Adipocyte (in vitro differentiated cells): ENCODE measurements around the gene AKAP11.
A peak's percentile ranks its signal among the peaks of the same experiment; 100 is the strongest.

Source experiments
- DNase-seq: peaks from one replicate; pipeline ENCODE4 v3.0.0-alpha.2; 2015; ENCODE audit warnings: low read depth
- H3K27me3 ChIP-seq: replicated peaks from 2 replicates; pipeline ENCODE4 v1.7.0; 2013; ENCODE audit warnings: mild to moderate bottlenecking, low read length, moderate library complexity; ENCODE audit not compliant: control insufficient read depth, insufficient read depth
- H3K36me3 ChIP-seq: 2 replicates; pipeline ENCODE4 v1.7.0; 2013; ENCODE audit warnings: low read length, mild to moderate bottlenecking, moderate library complexity; ENCODE audit not compliant: control insufficient read depth, insufficient read depth, severe bottlenecking
- H3K4me1 ChIP-seq: 2 replicates; pipeline ENCODE4 v1.7.0; 2013; ENCODE audit warnings: mild to moderate bottlenecking, low read length, moderate library complexity; ENCODE audit not compliant: control insufficient read depth, insufficient read depth
- H3K4me3 ChIP-seq: 2 replicates; pipeline ENCODE4 v1.7.0; 2013; ENCODE audit warnings: mild to moderate bottlenecking, low read length, moderate library complexity
- H3K9ac ChIP-seq: 2 replicates; pipeline ENCODE4 v1.7.0; 2013; ENCODE audit warnings: mild to moderate bottlenecking, low read length, moderate library complexity
- H3K9me3 ChIP-seq: 2 replicates; pipeline ENCODE4 v1.7.0; 2013; ENCODE audit warnings: mild to moderate bottlenecking, low read length, moderate library complexity; ENCODE audit not compliant: control insufficient read depth

AKAP11 gene

DNA sequence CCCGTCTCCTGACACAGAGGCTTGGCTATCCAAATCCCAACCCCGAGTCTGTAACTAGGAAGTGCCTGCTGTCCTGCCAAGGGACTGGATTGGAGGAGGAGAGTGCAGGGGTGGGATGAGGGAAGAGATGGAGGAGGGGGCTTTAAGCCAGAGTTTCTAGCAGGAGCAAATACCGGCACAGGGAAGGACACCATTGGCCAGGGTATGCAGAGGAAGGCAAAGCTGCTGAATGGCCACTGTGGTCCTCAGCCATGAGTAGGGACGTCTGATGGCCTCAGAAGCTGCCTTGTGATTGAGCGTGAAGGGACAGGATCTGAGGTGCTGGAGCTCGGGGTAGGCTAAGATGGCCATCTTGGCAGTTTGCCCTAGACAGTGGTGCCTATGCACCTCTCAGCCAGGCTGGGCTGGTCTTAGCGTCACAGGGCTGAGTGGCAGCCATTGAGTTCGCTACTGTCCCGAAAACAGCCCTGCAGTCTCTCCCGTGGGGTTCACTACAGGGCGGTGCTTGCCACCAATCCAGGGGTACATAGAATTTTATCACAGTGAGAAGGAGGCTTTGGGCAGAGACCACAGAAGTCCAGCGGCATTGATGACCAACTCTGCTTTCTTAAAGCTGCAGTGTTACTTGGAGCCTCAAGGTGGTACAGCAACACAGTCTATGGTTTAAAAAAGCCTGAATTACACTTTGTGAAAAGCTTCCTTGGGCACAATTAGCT, 61.8 kb downstream of the AKAP11 start:
- H3K9me3 ChIP-seq, result no peaks in the 10 kb centered on the region
- no peaks in the 10 kb centered on the region for H3K36me3 ChIP-seq
- no peak overlapping the region for H3K4me3 ChIP-seq
- H3K27me3 ChIP-seq, result peaks cover 4% of the 10 kb centered on the region
- H3K9ac ChIP-seq, result no peak overlapping the region
- peak; percentile 59 for DNase-seq
- H3K4me1 ChIP-seq, result peaks cover 8% of the 10 kb centered on the region

DNA sequence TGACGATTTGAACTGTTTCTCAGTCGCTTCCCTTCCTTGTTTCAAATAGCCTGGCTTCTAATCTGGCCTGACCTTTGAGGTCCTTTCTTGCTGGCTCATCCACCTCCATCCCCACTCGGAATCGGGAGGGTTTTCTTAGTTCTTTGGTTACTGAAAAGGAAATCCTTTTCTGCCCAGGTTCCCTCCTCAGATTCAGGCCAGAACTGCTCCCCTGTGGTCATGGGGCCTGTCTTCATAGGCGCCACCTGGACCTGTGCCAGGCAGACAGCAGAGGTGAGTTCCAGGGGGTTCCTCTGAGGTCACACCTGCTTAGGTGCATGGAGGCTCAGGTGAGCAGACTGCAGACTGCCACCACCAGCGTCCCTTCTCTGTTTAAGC, 62.4 kb downstream of the AKAP11 start:
- H3K4me1 ChIP-seq, result peaks cover 8% of the 10 kb centered on the region
- H3K9me3 ChIP-seq, result no peaks in the 10 kb centered on the region
- H3K27me3 ChIP-seq, result peaks cover 4% of the 10 kb centered on the region
- no peaks in the 10 kb centered on the region for H3K36me3 ChIP-seq
- DNase-seq, result no peak
- peak overlapping the region; percentile 21 for H3K9ac ChIP-seq
- no peak overlapping the region for H3K4me3 ChIP-seq

DNA sequence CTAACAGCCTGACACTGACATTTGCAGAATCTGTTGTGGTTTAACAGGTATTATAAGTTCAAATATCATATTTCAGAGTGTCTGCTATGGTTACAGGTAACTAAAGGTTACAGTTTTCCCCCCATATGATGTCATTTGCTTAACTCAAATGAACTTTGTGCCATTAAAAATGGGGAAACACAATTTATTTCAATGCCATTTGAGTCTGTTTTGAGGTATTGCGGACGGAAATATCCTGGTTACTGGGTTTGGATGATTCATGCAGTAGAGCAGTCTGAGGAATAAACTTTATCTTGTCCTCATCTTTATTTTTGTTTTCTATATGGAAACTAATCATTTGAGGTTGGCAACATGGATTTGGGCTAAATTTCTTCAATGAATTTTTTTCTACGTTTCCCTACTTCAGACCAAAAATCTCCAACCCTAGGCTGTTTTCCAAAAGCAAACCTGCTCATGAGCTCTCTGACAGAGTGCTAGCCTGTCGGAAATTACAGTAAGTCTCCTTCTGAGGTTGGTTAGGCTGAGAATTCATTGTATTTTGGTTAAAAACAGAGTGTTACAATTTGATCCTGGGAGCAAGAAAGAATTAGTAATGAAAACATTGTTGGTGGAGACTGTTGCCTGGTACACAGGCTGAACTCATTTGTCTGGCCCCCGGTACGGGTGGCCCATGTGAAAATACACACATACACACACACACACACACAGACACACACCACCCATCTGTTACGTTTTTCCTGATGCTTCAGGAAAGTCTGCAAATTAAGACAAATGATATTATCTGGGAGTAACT, 66.1 kb downstream of the AKAP11 start:
- Histone ChIP-seq H3K9ac (no peak overlapping the region), H3K4me3 (no peak overlapping the region), H3K27me3 (peaks cover 4% of the 10 kb centered on the region), H3K9me3 (no peaks in the 10 kb centered on the region), H3K36me3 (no peaks in the 10 kb centered on the region), H3K4me1 (peaks cover 5% of the 10 kb centered on the region)
- DNase-seq, result no peak

DNA sequence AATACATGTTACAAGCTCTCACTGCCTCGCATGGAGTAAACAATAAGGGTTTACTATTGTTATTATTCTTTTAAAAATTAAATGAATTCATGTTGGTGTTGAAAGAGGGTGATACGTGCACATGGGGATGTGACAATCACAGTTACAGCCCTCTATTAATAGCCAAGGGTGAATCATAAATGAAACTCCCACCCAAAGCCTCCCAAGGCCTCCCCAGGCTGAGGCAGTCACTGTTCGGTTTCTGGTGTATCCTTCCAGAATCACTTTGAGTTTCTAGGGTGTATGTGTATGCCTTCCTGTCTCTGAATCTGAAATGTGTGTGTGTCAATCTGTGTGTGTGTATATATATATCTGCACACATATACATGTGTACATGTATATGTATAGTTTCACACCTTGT, 73.4 kb downstream of the AKAP11 start:
- H3K36me3 ChIP-seq, result no peaks in the 10 kb centered on the region
- no peaks in the 10 kb centered on the region for H3K27me3 ChIP-seq
- H3K9ac ChIP-seq, result no peak overlapping the region
- H3K4me3 ChIP-seq, result no peak overlapping the region
- DNase-seq, result no peak
- no peaks in the 10 kb centered on the region for H3K9me3 ChIP-seq
- no peaks in the 10 kb centered on the region for H3K4me1 ChIP-seq

DNA sequence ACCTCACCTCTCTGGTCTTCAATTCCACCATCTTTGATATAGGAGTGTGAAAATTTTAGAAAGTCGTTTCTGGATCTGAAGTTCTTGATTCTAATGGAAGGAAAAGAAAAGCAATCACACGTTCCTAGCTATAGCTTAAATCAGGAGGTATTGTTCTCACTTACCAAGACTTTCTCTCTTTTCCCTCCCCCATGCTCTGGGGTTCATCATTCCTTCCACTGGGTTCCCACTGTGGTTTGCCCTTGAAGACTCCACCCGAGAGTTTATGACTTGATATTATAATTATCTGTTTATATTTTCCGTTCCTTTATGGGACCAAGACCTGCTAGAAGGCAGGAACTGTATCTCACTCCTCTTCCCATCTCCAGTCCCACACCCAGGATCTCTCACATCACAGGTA, 76.6 kb downstream of the AKAP11 start:
- H3K27me3 ChIP-seq, result no peaks in the 10 kb centered on the region
- H3K9me3 ChIP-seq, result no peaks in the 10 kb centered on the region
- H3K9ac ChIP-seq, result no peak overlapping the region
- no peaks in the 10 kb centered on the region for H3K36me3 ChIP-seq
- H3K4me1 ChIP-seq, result no peaks in the 10 kb centered on the region
- no peak overlapping the region for H3K4me3 ChIP-seq
- no peak for DNase-seq

DNA sequence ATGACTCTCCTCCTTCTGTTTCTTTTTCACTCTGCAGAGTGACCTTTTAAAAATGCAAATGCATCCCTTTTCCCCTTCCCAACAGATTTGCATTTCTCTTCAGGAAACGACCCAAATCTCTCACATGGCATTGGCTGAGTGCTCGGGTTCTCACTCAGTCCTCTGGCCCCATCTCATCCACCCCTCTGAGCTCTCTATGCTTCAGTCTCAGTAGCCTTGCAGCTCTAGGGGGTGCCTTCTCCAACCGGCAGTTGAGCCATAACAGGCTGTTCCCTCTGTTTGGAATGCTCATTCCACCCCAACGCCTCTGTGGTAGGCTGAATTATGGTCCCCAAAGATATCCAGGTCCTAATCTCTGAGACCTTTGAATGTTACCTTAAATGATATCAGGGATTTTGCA, 78.2 kb downstream of the AKAP11 start:
- Histone ChIP-seq H3K27me3 (no peaks in the 10 kb centered on the region), H3K4me1 (no peaks in the 10 kb centered on the region), H3K9ac (no peak overlapping the region), H3K36me3 (no peaks in the 10 kb centered on the region), H3K9me3 (no peaks in the 10 kb centered on the region), H3K4me3 (no peak overlapping the region)
- DNase-seq, result no peak

DNA sequence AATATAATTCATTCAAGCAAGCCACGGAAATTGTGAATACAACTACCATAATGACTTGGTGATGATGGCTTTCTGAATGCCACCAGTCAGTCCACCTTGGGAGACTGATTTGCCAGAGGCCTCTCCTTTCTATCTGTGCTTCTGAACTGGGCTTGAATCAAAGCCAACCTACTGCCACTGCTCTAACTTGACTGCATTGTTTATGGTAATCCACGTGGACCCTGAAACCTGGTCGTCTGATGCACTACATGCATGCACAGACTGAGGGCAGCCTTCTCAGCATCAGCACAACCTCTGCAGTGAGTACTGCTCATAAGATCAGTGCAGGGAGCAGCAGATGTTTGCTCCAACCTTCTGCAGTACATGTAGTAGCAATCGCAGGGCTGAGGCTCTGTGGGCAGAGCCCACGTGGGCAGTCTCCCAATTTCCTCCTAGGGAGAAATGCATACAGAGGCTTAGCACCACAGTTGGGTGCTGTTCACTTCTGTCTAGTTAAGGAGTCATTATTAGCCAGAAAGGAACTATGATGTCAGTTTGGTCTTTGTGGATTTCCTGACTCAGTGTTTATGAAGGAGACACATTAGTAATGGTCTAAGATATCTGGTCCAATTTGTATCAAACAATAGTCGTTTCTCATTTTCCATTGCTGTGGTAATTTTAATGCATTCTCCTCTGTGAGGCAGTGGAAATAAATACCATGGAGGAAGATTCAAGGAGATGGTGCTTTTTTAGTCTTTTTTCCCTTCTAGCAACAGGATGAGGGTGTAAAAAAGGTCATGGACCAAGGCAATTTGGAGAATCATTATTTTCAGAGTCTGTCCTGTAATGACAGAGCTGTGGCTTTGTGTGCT, 82.5 kb downstream of the AKAP11 start:
- peak; percentile 30 for DNase-seq
- H3K9ac ChIP-seq, result no peak overlapping the region
- no peaks in the 10 kb centered on the region for H3K36me3 ChIP-seq
- H3K4me1 ChIP-seq, result no peaks in the 10 kb centered on the region
- no peaks in the 10 kb centered on the region for H3K27me3 ChIP-seq
- no peaks in the 10 kb centered on the region for H3K9me3 ChIP-seq
- H3K4me3 ChIP-seq, result no peak overlapping the region

DNA sequence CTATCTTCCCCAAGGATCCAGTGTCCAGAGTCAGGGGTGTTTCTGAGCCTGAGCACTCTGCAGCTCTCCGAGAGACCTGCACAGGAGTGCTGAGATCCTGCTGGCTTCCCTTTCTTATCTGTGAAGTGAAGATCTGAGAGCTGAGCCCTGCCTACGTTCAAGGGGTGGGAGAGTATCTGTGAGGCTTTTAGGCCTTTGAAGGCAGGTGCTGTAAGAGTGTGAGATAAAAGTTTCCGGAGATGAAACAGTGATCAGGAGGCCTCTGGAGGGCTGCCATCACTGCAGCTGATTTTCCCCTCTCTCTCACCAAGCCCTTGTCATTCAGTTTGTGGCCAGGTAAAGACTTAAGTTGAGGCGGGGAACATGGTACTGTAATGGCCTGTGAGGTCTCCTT, 83.1 kb downstream of the AKAP11 start:
- no peak for DNase-seq
- H3K4me1 ChIP-seq, result no peaks in the 10 kb centered on the region
- no peaks in the 10 kb centered on the region for H3K9me3 ChIP-seq
- no peak overlapping the region for H3K9ac ChIP-seq
- H3K27me3 ChIP-seq, result no peaks in the 10 kb centered on the region
- H3K4me3 ChIP-seq, result no peak overlapping the region
- H3K36me3 ChIP-seq, result no peaks in the 10 kb centered on the region

DNA sequence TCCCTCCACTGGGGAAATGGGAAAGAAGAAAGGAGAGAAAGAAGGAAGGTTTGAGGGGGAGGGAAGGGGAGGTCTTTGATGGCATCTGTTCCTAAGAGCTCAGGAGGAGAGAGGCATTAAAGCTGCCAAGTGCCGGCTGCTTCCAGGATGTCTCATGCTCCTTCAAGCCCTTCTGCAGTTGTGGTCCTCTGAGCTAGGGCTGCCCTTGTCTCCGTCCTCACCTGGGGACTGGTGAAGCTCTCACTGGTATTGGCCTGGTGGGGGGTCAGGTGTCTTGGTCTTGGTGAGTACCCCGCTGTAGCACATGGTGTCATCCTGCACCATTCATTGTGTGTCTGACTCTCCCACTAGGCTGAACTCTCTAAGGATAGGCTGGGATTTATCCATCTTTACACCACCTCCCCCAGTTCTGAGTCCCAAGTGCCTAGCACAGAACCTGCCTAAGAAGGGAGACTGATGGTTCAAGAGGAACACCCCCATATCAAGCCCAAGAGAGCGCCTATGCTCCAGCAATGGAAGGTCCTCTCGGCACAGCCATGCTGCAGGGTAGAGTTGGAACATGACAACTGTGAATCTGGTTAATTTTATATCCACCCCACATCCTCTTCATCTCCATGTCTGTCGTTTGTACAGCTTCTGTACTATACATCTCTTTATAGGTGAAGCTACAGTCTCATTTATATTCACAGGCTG, 83.7 kb downstream of the AKAP11 start:
- no peaks in the 10 kb centered on the region for H3K36me3 ChIP-seq
- no peaks in the 10 kb centered on the region for H3K9me3 ChIP-seq
- no peak for DNase-seq
- no peak overlapping the region for H3K9ac ChIP-seq
- H3K4me1 ChIP-seq, result no peaks in the 10 kb centered on the region
- no peaks in the 10 kb centered on the region for H3K27me3 ChIP-seq
- no peak overlapping the region for H3K4me3 ChIP-seq

DNA sequence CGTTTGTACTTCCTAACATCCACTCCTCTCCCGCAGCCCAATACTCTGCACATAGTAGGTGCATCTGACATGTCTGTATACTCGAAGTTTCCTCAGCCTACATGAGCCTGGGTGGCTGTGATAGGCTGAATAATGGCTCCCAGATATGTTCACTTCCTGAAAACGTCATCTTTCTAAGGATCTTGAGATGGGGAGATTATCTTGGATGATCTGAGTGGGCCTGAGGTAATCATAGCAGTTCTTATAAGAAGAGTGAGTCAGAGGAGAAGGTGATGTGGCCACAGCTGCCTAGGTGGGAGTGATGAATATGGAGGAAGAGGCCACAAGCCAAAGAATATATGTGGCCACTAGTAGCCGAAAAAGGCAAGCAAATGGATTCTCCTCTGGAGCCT, 84.2 kb downstream of the AKAP11 start:
- DNase-seq, result no peak
- no peaks in the 10 kb centered on the region for H3K27me3 ChIP-seq
- no peak overlapping the region for H3K9ac ChIP-seq
- no peak overlapping the region for H3K4me3 ChIP-seq
- no peaks in the 10 kb centered on the region for H3K36me3 ChIP-seq
- H3K4me1 ChIP-seq, result no peaks in the 10 kb centered on the region
- no peaks in the 10 kb centered on the region for H3K9me3 ChIP-seq
